Panc1 (cell line): ENCODE results near the gene SYT14. TPM values are rescaled to one million over a fixed set of nuclear protein-coding genes. Genes with fewer than 3 reads are reported as not detected.

ENCODE experiments used
- ATAC-seq: fragments of 200-7000 bp; cut with Tn5 transposase; 2 replicates; pipeline ENCODE4 v1.9.1; 2020; ENCODE audit warnings: mild to moderate bottlenecking, moderate library complexity
- BruUV-seq: library from RNA; stranded (reverse); fragments of 400-500 nt; replicated peaks from 2 replicates; lab custom pipeline; 2021; lab: Mats Ljungman, UMichigan
- CTCF ChIA-PET: fragments of 300-600 bp; sonication (Branson Sonifier 250); formaldehyde crosslinking; loops from one replicate; lab custom pipeline; 2022; ENCODE audit warnings: antibody characterized with exemption; lab: Charles Lee
- POLR2A ChIA-PET: fragments of 300-600 bp; sonication (Branson Sonifier 250); formaldehyde crosslinking; loops from one replicate; lab custom pipeline; 2022; ENCODE audit warnings: antibody characterized with exemption; lab: Charles Lee
- DNase-seq: peaks from one replicate; pipeline ENCODE4 v3.0.0-alpha.2; 2010; ENCODE audit warnings: low read depth, low spot score
- H3K27ac ChIP-seq: 2 replicates; pipeline ENCODE4 v1.5.1; 2011; ENCODE audit warnings: mild to moderate bottlenecking, low read length, inconsistent platforms
- H3K27me3 ChIP-seq: fragments of 200-500 bp; sonication (Bioruptor generic); 2 replicates; pipeline ENCODE4 v1.6.0; 2014; ENCODE audit warnings: low read length, inconsistent platforms; ENCODE audit not compliant: control insufficient read depth, insufficient read depth
- H3K36me3 ChIP-seq: fragments of 200-500 bp; sonication (Bioruptor generic); 2 replicates; pipeline ENCODE4 v1.5.1; 2014; ENCODE audit warnings: inconsistent platforms, mild to moderate bottlenecking, low read length, moderate library complexity; ENCODE audit not compliant: control insufficient read depth, insufficient read depth
- H3K4me1 ChIP-seq: 2 replicates; pipeline ENCODE4 v1.5.1; 2011; ENCODE audit warnings: inconsistent platforms, mild to moderate bottlenecking, low read length, moderate library complexity; ENCODE audit not compliant: control insufficient read depth, insufficient read depth
- H3K4me3 ChIP-seq, 2 experiments: 2 replicates each; pipeline ENCODE4 v1.5.1; 2011 to 2012; ENCODE audit warnings: low read depth in 2 of 2, low read length in 2 of 2, mild to moderate bottlenecking in 2 of 2, inconsistent platforms in 1 of 2, moderate library complexity in 1 of 2
- H3K9me3 ChIP-seq: fragments of 200-500 bp; sonication (Bioruptor generic); 2 replicates; pipeline ENCODE4 v1.5.1; 2014; ENCODE audit warnings: low read depth, mild to moderate bottlenecking, inconsistent platforms, low read length, moderate library complexity; ENCODE audit not compliant: control insufficient read depth, insufficient read depth
- CTCF ChIP-seq: fragments of 450-650 bp; IDR thresholded peaks from 2 replicates; pipeline ENCODE4 v1.5.1; 2017; ENCODE audit warnings: mild to moderate bottlenecking
- POLR2AphosphoS5 ChIP-seq: IDR thresholded peaks from 2 replicates; pipeline ENCODE4 v1.6.1; 2012; ENCODE audit warnings: mild to moderate bottlenecking, low read depth, low read length, moderate library complexity
- REST ChIP-seq, 2 experiments: IDR thresholded peaks; 2 replicates each; pipeline ENCODE4 v1.6.1; 2011 to 2012; ENCODE audit warnings: low read depth in 2 of 2, control low read depth in 1 of 2, low read length in 1 of 2, mild to moderate bottlenecking in 1 of 2, moderate library complexity in 1 of 2; ENCODE audit not compliant: insufficient read depth in 1 of 2
- SIN3A ChIP-seq: IDR thresholded peaks from 2 replicates; pipeline ENCODE4 v1.6.1; 2012; ENCODE audit warnings: low read depth, mild to moderate bottlenecking, low read length, moderate library complexity, borderline replicate concordance; ENCODE audit not compliant: insufficient read depth
- TCF7L2 ChIP-seq: IDR thresholded peaks from 2 replicates; pipeline ENCODE4 v1.6.1; 2011; ENCODE audit warnings: mild to moderate bottlenecking, low read depth, low read length, inconsistent platforms
- in situ Hi-C: cut with HindIII; loops from 2 replicates; pipeline ENCODE4 v1.10.0; 2016; ENCODE audit warnings: low sequenced_read_pairs, low pct_unique_long_range_greater_than_20kb
- intact Hi-C: fragments of 100-400 bp; cut with micrococcal nuclease; formaldehyde crosslinking; loops from one replicate; pipeline ENCODE4 v1.10.0; 2022; ENCODE audit not compliant: unreplicated experiment
- total RNA-seq: library from RNA; stranded (reverse); gene quantifications from one replicate; pipeline ENCODE4 v1.2.1, GENCODE V29; 2021; ENCODE audit not compliant: unreplicated experiment

Gene SYT14
- total RNA-seq, 1 experiment from 2014 or later: not detected

GRCh38 chr1:210053126-210053525, 115.1 kb downstream of the SYT14 start:
- in situ Hi-C loops: no loop called here
- Histone ChIP-seq H3K9me3 (no peaks in the 10 kb centered on the region), H3K36me3 (no peaks in the 10 kb centered on the region), H3K4me3 (no peak overlapping the region), H3K27me3 (no peaks in the 10 kb centered on the region), H3K27ac (no peak overlapping the region), H3K4me1 (no peaks in the 10 kb centered on the region)
- TF ChIP-seq CTCF (no peak), TCF7L2 (no peak), SIN3A (no peak), POLR2AphosphoS5 (no peak), REST (IDR thresholded peaks at IDR 0.05; ENCODE audit: insufficient read depth in 1 of 2, low read depth in 2 of 2, low read length in 1 of 2) (no peak)
- intact Hi-C loops: no loop called here
- no TSS peak for BruUV-seq
- CTCF ChIA-PET: no interaction called here
- DNase-seq: no peak
- no peak for ATAC-seq
- POLR2A ChIA-PET: no interaction called here

- Histone ChIP-seq H3K27ac (no peak overlapping the region), H3K36me3 (no peaks in the 10 kb centered on the region; the same call in 1 of the 2 replicates), H3K27me3 (no peaks in the 10 kb centered on the region), H3K4me1 (no peaks in the 10 kb centered on the region), H3K9me3 (no peaks in the 10 kb centered on the region), H3K4me3 (no peak overlapping the region)
- DNase-seq (no peak), ATAC-seq (no peak)
- intact Hi-C loops: no loop called here
- POLR2A ChIA-PET: no interaction called here
- CTCF ChIA-PET: no interaction called here
- TF ChIP-seq POLR2AphosphoS5: no peak
- TF ChIP-seq CTCF: no peak
- TF ChIP-seq SIN3A: no peak
- no peak for TF ChIP-seq REST (IDR thresholded peaks at IDR 0.05; ENCODE audit: insufficient read depth in 1 of 2, low read depth in 2 of 2, low read length in 1 of 2)
- no peak for TF ChIP-seq TCF7L2
- in situ Hi-C loops: no loop called here
- BruUV-seq: no TSS peak
Measured at GRCh38 chr1:210057593-210057992, 119.6 kb downstream of the SYT14 start.
